ENCODE results near the gene UGT2A2. TPM values are rescaled to one million over a fixed set of nuclear protein-coding genes. Genes with fewer than 3 reads are reported as not detected.
A peak's percentile ranks its signal among the peaks of the same experiment; 100 is the strongest.
"Not testable (repeated sequence)": the region's sequence is repeated elsewhere in the genome, so short reads cannot be mapped to it uniquely, and the experiment has no call there.

The UGT2A2 gene
- not detected in 2 replicates for total RNA-seq

GRCh38 chr4:69639542-69639941 lies at the start of gene UGT2A2:
Gene UGT2A2 (minus strand): TSS chr4:69639642. CDS start chr4:69639640, 2 bp downstream.
- DNase-seq = no peak

GRCh38 chr4:69684804-69685203 lies 45.4 kb upstream of the UGT2A2 start:
- DNase-seq = no peak

- no peak for DNase-seq
Observed at GRCh38 chr4:69668680-69669079, 29.2 kb upstream of the UGT2A2 start.

GRCh38 chr4:69664009-69664408 lies 24.6 kb upstream of the UGT2A2 start:
- not testable (repeated sequence) for DNase-seq

- not testable (repeated sequence) for DNase-seq
Observed at GRCh38 chr4:69661130-69661803, 21.8 kb upstream of the UGT2A2 start.

GRCh38 chr4:69658133-69658532 lies 18.7 kb upstream of the UGT2A2 start:
- no peak for DNase-seq

GRCh38 chr4:69656653-69657158 lies 17.3 kb upstream of the UGT2A2 start:
- no peak for DNase-seq

GRCh38 chr4:69653147-69653546 lies 13.7 kb upstream of the UGT2A2 start, which contains the start of gene UGT2A1:
Gene UGT2A1 (minus strand): TSS chr4:69653247. CDS start chr4:69647644, 5,603 bp downstream.
- DNase-seq = no peak

- DNase-seq = no peak
Observed at GRCh38 chr4:69650872-69651271, 11.4 kb upstream of the UGT2A2 start.

GRCh38 chr4:69649629-69650028 lies 10.2 kb upstream of the UGT2A2 start:
- DNase-seq = no peak

GRCh38 chr4:69649207-69649606 lies 9.8 kb upstream of the UGT2A2 start:
- DNase-seq = no peak

GRCh38 chr4:69642961-69643360 lies 3.5 kb upstream of the UGT2A2 start:
- no peak for DNase-seq

GRCh38 chr4:69640289-69640688 lies 847 bp upstream of the UGT2A2 start:
- DNase-seq = no peak

- DNase-seq = peak; percentile 17
Observed at GRCh38 chr4:69617083-69617694, 22.3 kb downstream of the UGT2A2 start.

GRCh38 chr4:69610484-69610883 lies 29.0 kb downstream of the UGT2A2 start:
- no peak for DNase-seq

GRCh38 chr4:69601065-69601464 lies 38.4 kb downstream of the UGT2A2 start:
- no peak for DNase-seq

- no peak for DNase-seq
Observed at GRCh38 chr4:69600013-69600412, 39.4 kb downstream of the UGT2A2 start.

GRCh38 chr4:69594382-69594781 lies 45.1 kb downstream of the UGT2A2 start:
- DNase-seq = no peak

GRCh38 chr4:69591364-69591763 lies 48.1 kb downstream of the UGT2A2 start:
- no peak for DNase-seq

GRCh38 chr4:69589884-69590283 lies 49.6 kb downstream of the UGT2A2 start:
- no peak for DNase-seq

- DNase-seq = no peak
Observed at GRCh38 chr4:69584135-69584534, 55.3 kb downstream of the UGT2A2 start.

GRCh38 chr4:69583543-69583942 lies 55.9 kb downstream of the UGT2A2 start:
- no peak for DNase-seq

- DNase-seq = no peak
Observed at GRCh38 chr4:69577245-69577644, 62.2 kb downstream of the UGT2A2 start.

- no peak for DNase-seq
Observed at GRCh38 chr4:69576251-69576877, 63.1 kb downstream of the UGT2A2 start.

All from dermis blood vessel endothelial cell (primary cell).